K562 (cell line): ENCODE measurements around the gene CRADD. TPM values are rescaled to one million over a fixed set of nuclear protein-coding genes. Genes with fewer than 3 reads are reported as not detected.

Experiments
- ARNT ChIP-seq, 2 experiments: fragments of 450-650 bp; IDR thresholded peaks; 2 replicates each; pipeline ENCODE4 v1.6.1; 2016; ENCODE audit warnings: mild to moderate bottlenecking in 1 of 2
- CBX1 ChIP-seq: sonication (generic); IDR thresholded peaks from 2 replicates; pipeline ENCODE4 v1.6.1; 2016; ENCODE audit warnings: antibody characterized with exemption, low read depth, mild to moderate bottlenecking
- CREBBP ChIP-seq: IDR thresholded peaks from one replicate; pipeline ENCODE4 v1.6.1; 2012; ENCODE audit warnings: low read depth, mild to moderate bottlenecking, control low read depth, inconsistent platforms, low read length
- CTCF ChIP-seq, 3 experiments: IDR thresholded peaks in 2 of 3; conservative IDR thresholded peaks in 1 of 3; 2 replicates each; pipeline ENCODE4 v1.5.1; 2011 to 2012; ENCODE audit warnings: low read length in 3 of 3, mild to moderate bottlenecking in 3 of 3, control low read depth in 2 of 3, improper control_type of control experiment in 1 of 3, inconsistent platforms in 1 of 3, low read depth in 1 of 3, mixed read lengths in 1 of 3, moderate library complexity in 1 of 3; ENCODE audit not compliant: insufficient read depth in 2 of 3
- EZH2 ChIP-seq: IDR thresholded peaks from 2 replicates; pipeline ENCODE4 v1.6.1; 2012; ENCODE audit warnings: low read depth, mild to moderate bottlenecking, inconsistent platforms, low read length, borderline replicate concordance
- FOSL1 ChIP-seq: fragments of 200-800 bp; sonication (Bioruptor generic); conservative IDR thresholded peaks from 2 replicates; pipeline ENCODE4 v1.6.1; 2016; ENCODE audit warnings: missing genetic modification characterization, missing compliant biosample characterization
- FOXK2 ChIP-seq, 2 experiments: fragments of 450-650 bp; IDR thresholded peaks in 1 of 2; conservative IDR thresholded peaks in 1 of 2; 2 replicates each; pipeline ENCODE4 v1.6.1; 2016; ENCODE audit warnings: low read depth in 2 of 2, mild to moderate bottlenecking in 1 of 2
- KLF6 ChIP-seq: fragments of 250-450 bp; sonication (Bioruptor Pico); IDR thresholded peaks from 2 replicates; pipeline ENCODE4 v1.4.0; 2020; ENCODE audit warnings: mild to moderate bottlenecking, moderate library complexity, borderline replicate concordance
- MAZ ChIP-seq, 2 experiments: fragments of 450-650 bp in 1 of 2; sonication (generic) in 1 of 2; formaldehyde crosslinking; IDR thresholded peaks in 1 of 2; conservative IDR thresholded peaks in 1 of 2; 2 replicates each; pipeline versions ENCODE4 v1.4.0 to v1.5.0; 2020; ENCODE audit warnings: mild to moderate bottlenecking in 1 of 2, missing genetic modification reagents in 1 of 2
- RAD21 ChIP-seq, 2 experiments: fragments of 250-450 bp in 1 of 2; fragments of 450-650 bp in 1 of 2; sonication (Bioruptor Pico) in 1 of 2; formaldehyde crosslinking in 1 of 2; IDR thresholded peaks in 1 of 2; conservative IDR thresholded peaks in 1 of 2; 2 replicates each; pipeline versions ENCODE4 v1.4.0 to v1.8.0; 2020 to 2022; ENCODE audit warnings: mild to moderate bottlenecking in 2 of 2, moderate library complexity in 1 of 2
- SMARCA4 ChIP-seq: fragments of 450-650 bp; IDR thresholded peaks from 2 replicates; pipeline ENCODE4 v1.6.1; 2016
- SMC3 ChIP-seq: conservative IDR thresholded peaks from 2 replicates; pipeline ENCODE4 v1.6.1; 2011; ENCODE audit warnings: low read depth, low read length, improper control_type of control experiment; ENCODE audit not compliant: insufficient read depth
- SNAPC5 ChIP-seq: fragments of 250-450 bp; sonication (Bioruptor Pico); IDR thresholded peaks from 2 replicates; pipeline ENCODE4 v1.8.0; 2021; ENCODE audit warnings: moderate library complexity, mild to moderate bottlenecking, inconsistent platforms
- SRSF7 ChIP-seq: fragments of 200-400 bp; formaldehyde crosslinking; optimal IDR thresholded peaks from 2 replicates; pipeline ENCODE3; 2017; ENCODE audit warnings: mild to moderate bottlenecking, low read depth, low read length
- THRB ChIP-seq: fragments of 450-650 bp; formaldehyde crosslinking; conservative IDR thresholded peaks from 2 replicates; pipeline ENCODE4 v1.4.0; 2022; ENCODE audit warnings: mild to moderate bottlenecking, missing genetic modification characterization
- ZNF512 ChIP-seq: IDR thresholded peaks from 2 replicates; pipeline ENCODE4 v1.6.1; 2016; ENCODE audit warnings: missing genetic modification characterization, missing compliant biosample characterization
- ZNF584 ChIP-seq: fragments of 200-800 bp; sonication (Bioruptor generic); IDR thresholded peaks from 2 replicates; pipeline ENCODE4 v1.6.1; 2016; ENCODE audit warnings: low read depth, mild to moderate bottlenecking, missing genetic modification characterization, missing compliant biosample characterization
- ZZZ3 ChIP-seq: fragments of 450-650 bp; IDR thresholded peaks from 2 replicates; pipeline ENCODE4 v1.6.1; 2016; ENCODE audit warnings: antibody characterized with exemption, mild to moderate bottlenecking, moderate library complexity
- polyA plus RNA-seq, 8 experiments: library from polyadenylated mRNA; depleted of rRNA in 4 of 8; stranded (reverse) in 5 of 8; unstranded in 3 of 8; fragments of >200 nt; fragmentation: Nextera tagmentation in 2 of 8; fragmentation: Illumina TruSeq in 1 of 8; extraction: Ambion mirVana in 2 of 8; extraction: Trizol in 1 of 8; gene quantifications; 2 replicates each; pipeline versions ENCODE4 v1.2.1 to v1.2.3, GENCODE V29; 2011 to 2014; ENCODE audit warnings: inconsistent platforms in 1 of 8, missing spikeins in 1 of 8
- total RNA-seq, 7 experiments: library from RNA; depleted of rRNA in 6 of 7; stranded (reverse); fragments of >200 nt in 6 of 7; fragmentation: Illumina TruSeq in 2 of 7; extraction: Trizol in 2 of 7; gene quantifications; 2 replicates each; pipeline versions ENCODE4 v1.2.1 to v1.2.3, GENCODE V29; 2011 to 2021; ENCODE audit warnings: low replicate concordance in 1 of 7
- TF ChIP-seq, protein P1 (sequence below): sonication (generic); formaldehyde crosslinking; IDR thresholded peaks from 2 replicates; pipeline ENCODE4 v1.8.0; 2022; ENCODE audit warnings: mild to moderate bottlenecking, missing genetic modification reagents

The CRADD gene
- total and polyA plus RNA-seq, 9 of the 15 experiments (the other 6 are each of a cell fraction or from before 2014, with no cell fraction given), result 20.5 to 41.1 (median 25.9) TPM

GRCh38 chr12:93766796-93767523, 89.8 kb downstream of the CRADD start (continued):
- no peak for TF ChIP-seq ZNF512 (tag)
- TF ChIP-seq FOSL1 (tag), result peak; percentile 16; the same call in 1 of the 2 replicates
- TF ChIP-seq ZZZ3, result no peak
- TF ChIP-seq EZH2, result no peak
- TF ChIP-seq, protein P1, sequence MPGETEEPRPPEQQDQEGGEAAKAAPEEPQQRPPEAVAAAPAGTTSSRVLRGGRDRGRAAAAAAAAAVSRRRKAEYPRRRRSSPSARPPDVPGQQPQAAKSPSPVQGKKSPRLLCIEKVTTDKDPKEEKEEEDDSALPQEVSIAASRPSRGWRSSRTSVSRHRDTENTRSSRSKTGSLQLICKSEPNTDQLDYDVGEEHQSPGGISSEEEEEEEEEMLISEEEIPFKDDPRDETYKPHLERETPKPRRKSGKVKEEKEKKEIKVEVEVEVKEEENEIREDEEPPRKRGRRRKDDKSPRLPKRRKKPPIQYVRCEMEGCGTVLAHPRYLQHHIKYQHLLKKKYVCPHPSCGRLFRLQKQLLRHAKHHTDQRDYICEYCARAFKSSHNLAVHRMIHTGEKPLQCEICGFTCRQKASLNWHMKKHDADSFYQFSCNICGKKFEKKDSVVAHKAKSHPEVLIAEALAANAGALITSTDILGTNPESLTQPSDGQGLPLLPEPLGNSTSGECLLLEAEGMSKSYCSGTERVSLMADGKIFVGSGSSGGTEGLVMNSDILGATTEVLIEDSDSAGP (CRISPR knock-in tag), result no peak
- TF ChIP-seq ZNF584, result no peak
- TF ChIP-seq SNAPC5 (CRISPR knock-in tag), result no peak
- peak in 1 of 2 experiments; percentile 43; a peak in 2 of 4 replicates for TF ChIP-seq MAZ (CRISPR knock-in tag; conservative IDR thresholded peaks at IDR 0.05 in 1 of 2, IDR thresholded peaks at IDR 0.05 in 1 of 2)
- TF ChIP-seq CREBBP, result no peak
- peak; percentile 51 to 78 (median 61); a peak in 5 of 6 replicates for TF ChIP-seq CTCF (IDR thresholded peaks at IDR 0.05 in 2 of 3, conservative IDR thresholded peaks at IDR 0.05 in 1 of 3; ENCODE audit: insufficient read depth in 2 of 3, low read depth in 1 of 3, low read length in 3 of 3)
- no peak for TF ChIP-seq SMARCA4
- TF ChIP-seq CBX1, result no peak
- no peak for TF ChIP-seq KLF6 (CRISPR knock-in tag)
- peak; percentile 90 to 93 for TF ChIP-seq RAD21 (CRISPR knock-in tag; conservative IDR thresholded peaks at IDR 0.05 in 1 of 2, IDR thresholded peaks at IDR 0.05 in 1 of 2)
- no peak for TF ChIP-seq SRSF7
- peak; percentile 43; the same call in 1 of the 2 replicates for TF ChIP-seq SMC3
- peak; percentile 41 to 52; a peak in 3 of 4 replicates for TF ChIP-seq FOXK2 (conservative IDR thresholded peaks at IDR 0.05 in 1 of 2, IDR thresholded peaks at IDR 0.05 in 1 of 2; ENCODE audit: low read depth in 2 of 2)
- no peak for TF ChIP-seq THRB (CRISPR knock-in tag)
- TF ChIP-seq ARNT (IDR thresholded peaks at IDR 0.05), result 0 out of 4 replicates have a peak, but pooled peaks of 1 of the 2 experiments have one; percentile 31
